OCI-LY7 (cell line): ENCODE measurements around the gene RTN4.

Experiments used
- EZH2phosphoT487 ChIP-seq: fragments of 200-600 bp; sonication (generic); IDR thresholded peaks from 2 replicates; pipeline ENCODE4 v1.6.1; 2018; ENCODE audit warnings: low read depth, borderline replicate concordance, mild to moderate bottlenecking, mixed run types, antibody characterized with exemption, low read length, moderate library complexity, mixed read lengths
- TF ChIP-seq, protein P1 (sequence below): fragments of 200-600 bp; sonication (generic); conservative IDR thresholded peaks from 2 replicates; pipeline ENCODE4 v1.5.1; 2014; ENCODE audit warnings: mild to moderate bottlenecking, antibody characterized with exemption, low read length, moderate library complexity, mixed read lengths

DNA sequence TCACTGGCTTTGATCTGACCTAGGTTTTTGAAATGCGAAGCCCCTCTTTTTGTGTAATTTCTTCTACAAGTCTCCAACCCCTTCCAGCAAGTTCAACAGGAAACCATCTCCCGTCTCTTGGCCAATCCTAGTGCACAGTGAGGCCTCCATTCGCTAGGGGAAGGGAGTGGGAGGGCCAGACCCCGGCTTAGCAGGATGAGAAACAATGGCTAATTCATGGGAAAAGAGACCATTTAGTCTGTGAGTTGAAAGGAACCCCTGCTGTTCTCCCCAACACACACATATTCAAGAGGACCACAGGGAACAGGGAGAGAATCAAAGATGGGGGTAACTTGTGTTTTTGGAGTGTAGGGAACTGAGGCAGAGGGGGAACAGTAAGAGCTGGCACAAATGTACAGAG lies 83.0 kb downstream of the RTN4 start:
- TF ChIP-seq, protein P1, sequence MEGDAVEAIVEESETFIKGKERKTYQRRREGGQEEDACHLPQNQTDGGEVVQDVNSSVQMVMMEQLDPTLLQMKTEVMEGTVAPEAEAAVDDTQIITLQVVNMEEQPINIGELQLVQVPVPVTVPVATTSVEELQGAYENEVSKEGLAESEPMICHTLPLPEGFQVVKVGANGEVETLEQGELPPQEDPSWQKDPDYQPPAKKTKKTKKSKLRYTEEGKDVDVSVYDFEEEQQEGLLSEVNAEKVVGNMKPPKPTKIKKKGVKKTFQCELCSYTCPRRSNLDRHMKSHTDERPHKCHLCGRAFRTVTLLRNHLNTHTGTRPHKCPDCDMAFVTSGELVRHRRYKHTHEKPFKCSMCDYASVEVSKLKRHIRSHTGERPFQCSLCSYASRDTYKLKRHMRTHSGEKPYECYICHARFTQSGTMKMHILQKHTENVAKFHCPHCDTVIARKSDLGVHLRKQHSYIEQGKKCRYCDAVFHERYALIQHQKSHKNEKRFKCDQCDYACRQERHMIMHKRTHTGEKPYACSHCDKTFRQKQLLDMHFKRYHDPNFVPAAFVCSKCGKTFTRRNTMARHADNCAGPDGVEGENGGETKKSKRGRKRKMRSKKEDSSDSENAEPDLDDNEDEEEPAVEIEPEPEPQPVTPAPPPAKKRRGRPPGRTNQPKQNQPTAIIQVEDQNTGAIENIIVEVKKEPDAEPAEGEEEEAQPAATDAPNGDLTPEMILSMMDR = no peak
- no peak for TF ChIP-seq EZH2phosphoT487
